ENCODE measurements around the gene ZNF483. TPM values are rescaled to one million over a fixed set of nuclear protein-coding genes. Genes with fewer than 3 reads are reported as not detected.

ZNF483 gene
- polyA plus RNA-seq, 1 of the 3 experiments (the other 2 are of a cell fraction): 0.53 TPM

DNA sequence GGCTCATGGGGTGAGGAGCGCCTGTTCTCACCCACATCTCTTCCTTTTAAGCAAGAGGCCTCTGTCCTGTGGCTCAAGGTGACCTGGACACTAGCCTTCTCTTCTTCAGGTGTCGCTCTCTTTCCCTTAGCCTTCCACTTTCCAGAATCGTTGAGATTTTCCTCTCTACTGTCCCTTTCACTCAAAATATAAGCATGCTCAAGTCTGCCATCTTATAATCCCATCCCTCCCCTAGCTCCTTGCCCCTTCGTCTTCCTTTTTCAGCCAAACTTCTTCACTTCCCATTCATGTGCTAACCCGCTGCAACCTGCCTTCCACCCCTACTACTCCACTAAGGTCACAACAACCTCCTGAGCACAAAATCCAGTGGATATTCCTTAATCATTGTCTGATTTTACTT, 61.4 kb downstream of the ZNF483 start (continued):
- TF ChIP-seq, protein P1, sequence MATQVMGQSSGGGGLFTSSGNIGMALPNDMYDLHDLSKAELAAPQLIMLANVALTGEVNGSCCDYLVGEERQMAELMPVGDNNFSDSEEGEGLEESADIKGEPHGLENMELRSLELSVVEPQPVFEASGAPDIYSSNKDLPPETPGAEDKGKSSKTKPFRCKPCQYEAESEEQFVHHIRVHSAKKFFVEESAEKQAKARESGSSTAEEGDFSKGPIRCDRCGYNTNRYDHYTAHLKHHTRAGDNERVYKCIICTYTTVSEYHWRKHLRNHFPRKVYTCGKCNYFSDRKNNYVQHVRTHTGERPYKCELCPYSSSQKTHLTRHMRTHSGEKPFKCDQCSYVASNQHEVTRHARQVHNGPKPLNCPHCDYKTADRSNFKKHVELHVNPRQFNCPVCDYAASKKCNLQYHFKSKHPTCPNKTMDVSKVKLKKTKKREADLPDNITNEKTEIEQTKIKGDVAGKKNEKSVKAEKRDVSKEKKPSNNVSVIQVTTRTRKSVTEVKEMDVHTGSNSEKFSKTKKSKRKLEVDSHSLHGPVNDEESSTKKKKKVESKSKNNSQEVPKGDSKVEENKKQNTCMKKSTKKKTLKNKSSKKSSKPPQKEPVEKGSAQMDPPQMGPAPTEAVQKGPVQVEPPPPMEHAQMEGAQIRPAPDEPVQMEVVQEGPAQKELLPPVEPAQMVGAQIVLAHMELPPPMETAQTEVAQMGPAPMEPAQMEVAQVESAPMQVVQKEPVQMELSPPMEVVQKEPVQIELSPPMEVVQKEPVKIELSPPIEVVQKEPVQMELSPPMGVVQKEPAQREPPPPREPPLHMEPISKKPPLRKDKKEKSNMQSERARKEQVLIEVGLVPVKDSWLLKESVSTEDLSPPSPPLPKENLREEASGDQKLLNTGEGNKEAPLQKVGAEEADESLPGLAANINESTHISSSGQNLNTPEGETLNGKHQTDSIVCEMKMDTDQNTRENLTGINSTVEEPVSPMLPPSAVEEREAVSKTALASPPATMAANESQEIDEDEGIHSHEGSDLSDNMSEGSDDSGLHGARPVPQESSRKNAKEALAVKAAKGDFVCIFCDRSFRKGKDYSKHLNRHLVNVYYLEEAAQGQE (IDR thresholded peaks at IDR 0.05; ENCODE audit: low read depth, low read length): no peak
- TF ChIP-seq FOXJ3 (CRISPR knock-in tag; IDR thresholded peaks at IDR 0.05) (no peak), FOXM1 (IDR thresholded peaks at IDR 0.05; ENCODE audit: low read depth) (no peak), GATA2 (CRISPR knock-in tag; IDR thresholded peaks at IDR 0.05) (no peak), NFIC (IDR thresholded peaks at IDR 0.05; ENCODE audit: borderline replicate concordance) (no peak), ELF1 (IDR thresholded peaks at IDR 0.05) (no peak)
- TF ChIP-seq, protein P2, sequence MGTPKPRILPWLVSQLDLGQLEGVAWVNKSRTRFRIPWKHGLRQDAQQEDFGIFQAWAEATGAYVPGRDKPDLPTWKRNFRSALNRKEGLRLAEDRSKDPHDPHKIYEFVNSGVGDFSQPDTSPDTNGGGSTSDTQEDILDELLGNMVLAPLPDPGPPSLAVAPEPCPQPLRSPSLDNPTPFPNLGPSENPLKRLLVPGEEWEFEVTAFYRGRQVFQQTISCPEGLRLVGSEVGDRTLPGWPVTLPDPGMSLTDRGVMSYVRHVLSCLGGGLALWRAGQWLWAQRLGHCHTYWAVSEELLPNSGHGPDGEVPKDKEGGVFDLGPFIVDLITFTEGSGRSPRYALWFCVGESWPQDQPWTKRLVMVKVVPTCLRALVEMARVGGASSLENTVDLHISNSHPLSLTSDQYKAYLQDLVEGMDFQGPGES (IDR thresholded peaks at IDR 0.05; ENCODE audit: low read depth, low read length): no peak
- TF ChIP-seq, protein P3, sequence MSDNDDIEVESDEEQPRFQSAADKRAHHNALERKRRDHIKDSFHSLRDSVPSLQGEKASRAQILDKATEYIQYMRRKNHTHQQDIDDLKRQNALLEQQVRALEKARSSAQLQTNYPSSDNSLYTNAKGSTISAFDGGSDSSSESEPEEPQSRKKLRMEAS (IDR thresholded peaks at IDR 0.05; ENCODE audit: low read depth): no peak
- TF ChIP-seq, protein P4, sequence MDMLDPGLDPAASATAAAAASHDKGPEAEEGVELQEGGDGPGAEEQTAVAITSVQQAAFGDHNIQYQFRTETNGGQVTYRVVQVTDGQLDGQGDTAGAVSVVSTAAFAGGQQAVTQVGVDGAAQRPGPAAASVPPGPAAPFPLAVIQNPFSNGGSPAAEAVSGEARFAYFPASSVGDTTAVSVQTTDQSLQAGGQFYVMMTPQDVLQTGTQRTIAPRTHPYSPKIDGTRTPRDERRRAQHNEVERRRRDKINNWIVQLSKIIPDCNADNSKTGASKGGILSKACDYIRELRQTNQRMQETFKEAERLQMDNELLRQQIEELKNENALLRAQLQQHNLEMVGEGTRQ (IDR thresholded peaks at IDR 0.05; ENCODE audit: borderline replicate concordance, low read depth, low read length): no peak

DNA sequence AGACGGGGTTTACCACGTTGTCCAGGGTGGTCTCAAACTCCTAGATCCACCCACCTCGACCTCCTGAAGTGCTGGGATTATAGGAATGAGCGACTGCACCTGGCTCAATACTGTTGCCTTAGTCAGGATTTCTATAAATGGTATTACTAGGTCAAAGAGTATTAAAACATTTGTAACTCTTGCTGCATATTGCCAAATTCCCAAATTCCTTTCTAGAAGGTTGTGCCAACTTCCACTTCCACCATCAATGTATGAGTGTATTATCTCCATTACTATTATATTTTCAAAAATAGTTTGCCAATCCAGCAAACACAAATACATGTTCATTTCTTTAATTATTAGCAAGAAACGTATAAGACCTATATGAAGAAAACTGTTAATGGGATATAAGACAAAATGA, 63.9 kb downstream of the ZNF483 start:
- CTCF ChIA-PET: no interaction called here
- POLR2A ChIA-PET: no interaction called here
- TF ChIP-seq TCF12 (IDR thresholded peaks at IDR 0.05) (no peak), CHD2 (IDR thresholded peaks at IDR 0.05; ENCODE audit: low read length, partially characterized antibody) (no peak), NFIC (IDR thresholded peaks at IDR 0.05; ENCODE audit: borderline replicate concordance) (no peak)
- TF ChIP-seq, protein P5, sequence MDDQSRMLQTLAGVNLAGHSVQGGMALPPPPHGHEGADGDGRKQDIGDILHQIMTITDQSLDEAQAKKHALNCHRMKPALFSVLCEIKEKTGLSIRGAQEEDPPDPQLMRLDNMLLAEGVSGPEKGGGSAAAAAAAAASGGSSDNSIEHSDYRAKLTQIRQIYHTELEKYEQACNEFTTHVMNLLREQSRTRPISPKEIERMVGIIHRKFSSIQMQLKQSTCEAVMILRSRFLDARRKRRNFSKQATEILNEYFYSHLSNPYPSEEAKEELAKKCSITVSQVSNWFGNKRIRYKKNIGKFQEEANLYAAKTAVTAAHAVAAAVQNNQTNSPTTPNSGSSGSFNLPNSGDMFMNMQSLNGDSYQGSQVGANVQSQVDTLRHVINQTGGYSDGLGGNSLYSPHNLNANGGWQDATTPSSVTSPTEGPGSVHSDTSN (IDR thresholded peaks at IDR 0.05): no peak

More for the DNA sequence above, 63.9 kb downstream of the ZNF483 start:
- H2AFZ ChIP-seq (ENCODE audit: low read depth): no peak overlapping the region
- no peaks in the 10 kb centered on the region for H3K79me2 ChIP-seq (ENCODE audit: insufficient read depth)
- H3K27me3 ChIP-seq (ENCODE audit: insufficient read depth): no peaks in the 10 kb centered on the region
- DNase-seq: no peak
- no peaks in the 10 kb centered on the region for H3K9me2 ChIP-seq
- WGBS (ENCODE audit: low lambda C conversion rate): 88% methylated on average over 5 of the region's 5 CpGs
- H3K4me2 ChIP-seq: no peak overlapping the region
- no peaks in the 10 kb centered on the region for H3K9me3 ChIP-seq
- no peaks in the 10 kb centered on the region for H3K4me1 ChIP-seq (ENCODE audit: control insufficient read depth in 1 of 2, insufficient read depth in 2 of 2, low read depth in 1 of 2, low read length in 1 of 2)
- no peak overlapping the region for H3K4me3 ChIP-seq (ENCODE audit: low read depth in 2 of 2, low read length in 1 of 2)
- peaks cover 8 to 37% of the 10 kb centered on the region in 2 experiments for H3K36me3 ChIP-seq (replicated peaks in 1 of 2; ENCODE audit: control insufficient read depth in 1 of 2, insufficient read depth in 2 of 2, low read length in 1 of 2)
- H3K27ac ChIP-seq (ENCODE audit: low read depth in 2 of 2, low read length in 1 of 2): no peak overlapping the region
- H4K20me1 ChIP-seq (ENCODE audit: insufficient read depth): no peaks in the 10 kb centered on the region
- H3K9ac ChIP-seq: no peak overlapping the region
- no peaks in the 10 kb centered on the region for H3F3A ChIP-seq (replicated peaks; ENCODE audit: insufficient read depth)
